HG03457 (cell line): ENCODE results near the gene ERC2.

Experiments used
- ATAC-seq: cut with Tn5 transposase; IDR thresholded peaks from one replicate; pipeline ENCODE4 v1.9.1; 2021; ENCODE audit warnings: moderate number of reproducible peaks; ENCODE audit not compliant: unreplicated experiment

Gene ERC2

GRCh38 chr3:56428667-56429066 is 39.6 kb downstream of the ERC2 start:
- no peak for ATAC-seq

GRCh38 chr3:56424885-56425284 is 43.4 kb downstream of the ERC2 start:
- no peak for ATAC-seq

GRCh38 chr3:56424336-56424735 is 43.9 kb downstream of the ERC2 start:
- ATAC-seq = no peak

- no peak for ATAC-seq
These were observed 44.6 kb downstream of the ERC2 start for GRCh38 chr3:56423661-56424099.

- no peak for ATAC-seq
These were observed 46.0 kb downstream of the ERC2 start for GRCh38 chr3:56422316-56422715.

- ATAC-seq = no peak
These were observed 47.1 kb downstream of the ERC2 start for GRCh38 chr3:56421205-56421604.

- ATAC-seq = no peak
These were observed 52.6 kb downstream of the ERC2 start for GRCh38 chr3:56415652-56416051.

GRCh38 chr3:56413911-56414310 is 54.4 kb downstream of the ERC2 start:
- ATAC-seq = no peak

- ATAC-seq = no peak
These were observed 57.1 kb downstream of the ERC2 start for GRCh38 chr3:56411166-56411565.

GRCh38 chr3:56410576-56410975 is 57.7 kb downstream of the ERC2 start:
- no peak for ATAC-seq

- ATAC-seq = no peak
These were observed 58.5 kb downstream of the ERC2 start for GRCh38 chr3:56409790-56410189.

- no peak for ATAC-seq
These were observed 59.5 kb downstream of the ERC2 start for GRCh38 chr3:56408761-56409196.

- no peak for ATAC-seq
These were observed 61.3 kb downstream of the ERC2 start for GRCh38 chr3:56406826-56407515.

GRCh38 chr3:56404884-56405283 is 63.4 kb downstream of the ERC2 start:
- no peak for ATAC-seq

GRCh38 chr3:56398659-56399058 is 69.6 kb downstream of the ERC2 start:
- ATAC-seq = no peak

- ATAC-seq = no peak
These were observed 70.5 kb downstream of the ERC2 start for GRCh38 chr3:56397798-56398197.

- ATAC-seq = no peak
These were observed 79.0 kb downstream of the ERC2 start for GRCh38 chr3:56389183-56389830.

GRCh38 chr3:56383092-56383491 is 85.2 kb downstream of the ERC2 start:
- ATAC-seq = no peak

GRCh38 chr3:56379723-56380287 is 88.5 kb downstream of the ERC2 start:
- no peak for ATAC-seq

- ATAC-seq = no peak
These were observed 92.6 kb downstream of the ERC2 start for GRCh38 chr3:56375654-56376053.

GRCh38 chr3:56373386-56373785 is 94.9 kb downstream of the ERC2 start:
- no peak for ATAC-seq
